IPS-20b (cell line): Measurements from ENCODE around the gene UNC79.

Experiments
- H3K27ac ChIP-seq: one replicate; pipeline ENCODE4 v1.5.1; 2013; ENCODE audit warnings: low read length
- H3K27me3 ChIP-seq: 2 replicates; pipeline ENCODE4 v1.6.1; 2013; ENCODE audit warnings: mild to moderate bottlenecking, low read length, inconsistent platforms; ENCODE audit not compliant: insufficient read depth
- H3K36me3 ChIP-seq: 2 replicates; pipeline ENCODE4 v1.6.1; 2013; ENCODE audit warnings: low read depth, mild to moderate bottlenecking, inconsistent platforms, low read length, moderate library complexity; ENCODE audit not compliant: insufficient read depth
- H3K4me1 ChIP-seq: 2 replicates; pipeline ENCODE4 v1.6.1; 2013; ENCODE audit warnings: mild to moderate bottlenecking, control low read depth, inconsistent platforms, low read length, moderate library complexity; ENCODE audit not compliant: insufficient read depth
- H3K4me3 ChIP-seq: 2 replicates; pipeline ENCODE4 v1.5.1; 2013; ENCODE audit warnings: mild to moderate bottlenecking, low read length, inconsistent platforms
- H3K9ac ChIP-seq: 2 replicates; pipeline ENCODE4 v1.6.1; 2013; ENCODE audit warnings: low read depth, mild to moderate bottlenecking, inconsistent platforms, low read length, moderate library complexity
- H3K9me3 ChIP-seq: 2 replicates; pipeline ENCODE4 v1.6.1; 2013; ENCODE audit warnings: mild to moderate bottlenecking, low read depth, low read length, inconsistent platforms; ENCODE audit not compliant: insufficient read depth

The UNC79 gene

GRCh38 chr14:93638790-93639189 is 208.1 kb downstream of the UNC79 start:
- H3K9ac ChIP-seq = no peak overlapping the region
- no peaks in the 10 kb centered on the region for H3K27me3 ChIP-seq
- H3K4me1 ChIP-seq = no peaks in the 10 kb centered on the region
- H3K36me3 ChIP-seq = no peaks in the 10 kb centered on the region
- no peak overlapping the region for H3K27ac ChIP-seq
- H3K9me3 ChIP-seq = no peaks in the 10 kb centered on the region
- H3K4me3 ChIP-seq = no peak overlapping the region

GRCh38 chr14:93643127-93643526 is 212.4 kb downstream of the UNC79 start:
- H3K27ac ChIP-seq = no peak overlapping the region
- no peaks in the 10 kb centered on the region for H3K36me3 ChIP-seq
- no peak overlapping the region for H3K4me3 ChIP-seq
- no peak overlapping the region for H3K9ac ChIP-seq
- no peaks in the 10 kb centered on the region for H3K4me1 ChIP-seq
- H3K9me3 ChIP-seq = no peaks in the 10 kb centered on the region
- no peaks in the 10 kb centered on the region for H3K27me3 ChIP-seq

DNA sequence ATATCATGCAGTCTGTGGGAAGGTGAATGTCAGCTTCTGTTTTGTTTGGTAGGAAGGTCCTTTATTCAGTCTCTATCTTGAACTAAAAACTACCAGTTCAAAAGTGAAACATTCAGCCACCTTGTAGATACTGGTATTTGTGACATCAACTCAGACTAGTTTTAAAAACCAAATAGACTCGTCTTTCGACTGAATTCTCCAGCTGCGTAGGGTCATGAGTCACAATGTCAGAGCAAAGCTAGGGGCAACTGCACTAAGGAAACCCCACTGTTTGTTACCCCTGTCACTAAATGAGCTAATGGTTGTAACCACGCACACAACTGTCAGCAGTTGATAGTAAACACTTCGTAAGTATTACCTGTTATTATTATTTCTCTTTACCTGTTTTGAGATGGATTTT is 212.9 kb downstream of the UNC79 start:
- no peak overlapping the region for H3K27ac ChIP-seq

GRCh38 chr14:93645200-93645599 is 214.5 kb downstream of the UNC79 start:
- H3K4me3 ChIP-seq = no peak overlapping the region
- H3K9me3 ChIP-seq = no peaks in the 10 kb centered on the region
- no peaks in the 10 kb centered on the region for H3K27me3 ChIP-seq
- no peaks in the 10 kb centered on the region for H3K36me3 ChIP-seq
- no peak overlapping the region for H3K27ac ChIP-seq
- no peaks in the 10 kb centered on the region for H3K4me1 ChIP-seq
- no peak overlapping the region for H3K9ac ChIP-seq

More for the DNA sequence above, 212.9 kb downstream of the UNC79 start:
- Histone ChIP-seq H3K4me1 (no peaks in the 10 kb centered on the region), H3K27me3 (no peaks in the 10 kb centered on the region), H3K9me3 (no peaks in the 10 kb centered on the region), H3K4me3 (no peak overlapping the region), H3K36me3 (no peaks in the 10 kb centered on the region), H3K9ac (no peak overlapping the region)

DNA sequence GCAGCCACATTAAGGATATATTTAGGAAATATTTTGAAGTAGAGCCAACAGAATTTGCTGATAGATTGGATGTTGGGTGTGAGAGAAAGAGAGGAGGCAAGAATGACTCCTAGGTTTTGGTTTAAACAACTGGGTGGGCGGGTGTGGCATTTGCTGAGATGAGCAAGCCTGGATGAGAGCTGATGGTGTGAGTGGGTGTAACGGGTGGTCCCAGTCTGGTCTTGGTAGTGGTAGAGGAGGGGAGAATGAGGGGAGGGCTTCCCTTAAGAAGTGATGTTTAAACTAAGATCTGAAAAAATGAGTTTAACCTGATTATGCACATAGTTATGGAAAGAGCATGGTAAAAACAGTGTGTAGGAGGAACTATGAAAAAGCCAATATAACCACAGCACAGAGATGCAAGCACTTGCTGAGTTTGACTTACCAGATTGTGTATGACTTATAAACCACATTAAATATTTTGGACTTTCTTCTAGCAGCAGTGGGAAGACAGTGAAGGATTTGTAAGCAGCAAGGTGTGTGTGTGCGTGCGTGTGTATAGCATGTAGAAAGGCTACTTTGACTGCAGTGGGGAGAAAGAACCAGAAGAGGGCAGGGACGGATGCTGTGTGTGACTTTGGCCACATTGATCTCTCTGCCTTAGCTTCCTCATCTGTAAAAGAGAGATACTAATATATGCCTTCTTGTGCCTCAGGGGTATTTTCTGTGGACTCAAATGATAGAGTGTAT is 217.9 kb downstream of the UNC79 start:
- no peaks in the 10 kb centered on the region for H3K4me1 ChIP-seq
- H3K9me3 ChIP-seq = no peaks in the 10 kb centered on the region
- H3K27ac ChIP-seq = no peak overlapping the region

GRCh38 chr14:93654599-93654998 is 223.9 kb downstream of the UNC79 start:
- Histone ChIP-seq H3K9ac (no peak overlapping the region), H3K9me3 (no peaks in the 10 kb centered on the region), H3K27me3 (no peaks in the 10 kb centered on the region), H3K4me3 (no peak overlapping the region), H3K36me3 (no peaks in the 10 kb centered on the region), H3K4me1 (peaks cover 9% of the 10 kb centered on the region; the same call in 1 of the 2 replicates), H3K27ac (no peak overlapping the region)

More for the DNA sequence above, 217.9 kb downstream of the UNC79 start:
- no peak overlapping the region for H3K4me3 ChIP-seq
- no peak overlapping the region for H3K9ac ChIP-seq
- H3K27me3 ChIP-seq = no peaks in the 10 kb centered on the region
- H3K36me3 ChIP-seq = no peaks in the 10 kb centered on the region

DNA sequence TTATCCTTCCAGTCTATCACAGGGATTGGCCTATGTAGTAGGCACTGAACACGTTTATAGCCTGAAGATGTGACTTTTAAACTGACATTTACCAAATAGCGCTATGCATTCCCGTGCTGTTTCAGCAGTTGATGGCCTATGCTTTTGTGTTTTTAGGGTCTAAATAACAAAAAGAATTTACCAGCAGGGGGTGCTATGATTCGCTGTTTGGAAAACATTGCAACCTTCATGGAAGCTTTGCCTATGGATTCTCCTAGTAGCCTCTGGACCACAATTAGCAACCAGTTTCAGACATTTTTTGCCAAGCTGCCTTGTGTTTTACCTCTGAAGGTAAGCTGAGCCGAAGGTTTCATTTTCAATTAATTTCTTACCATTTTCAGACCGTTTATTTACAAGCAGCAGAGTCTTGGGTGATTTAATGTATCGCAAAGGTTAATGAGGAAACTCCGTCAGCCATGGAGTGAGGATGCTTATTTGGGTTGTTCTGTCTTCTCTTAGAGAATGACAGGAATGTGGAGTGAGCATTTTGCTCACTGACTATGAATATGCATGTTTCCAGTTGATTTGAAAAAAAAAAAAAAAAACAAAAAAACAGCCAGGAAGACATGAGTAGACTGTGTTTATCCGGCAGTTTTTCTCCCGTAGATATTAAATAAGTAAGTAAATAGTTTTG is 224.5 kb downstream of the UNC79 start:
- peaks cover 9% of the 10 kb centered on the region; the same call in 1 of the 2 replicates for H3K4me1 ChIP-seq
- H3K4me3 ChIP-seq = no peak overlapping the region
- no peak overlapping the region for H3K9ac ChIP-seq

GRCh38 chr14:93657875-93658274 is 227.1 kb downstream of the UNC79 start:
- no peak overlapping the region for H3K9ac ChIP-seq
- H3K27me3 ChIP-seq = no peaks in the 10 kb centered on the region
- H3K4me3 ChIP-seq = no peak overlapping the region
- peaks cover 9% of the 10 kb centered on the region; the same call in 1 of the 2 replicates for H3K4me1 ChIP-seq
- H3K36me3 ChIP-seq = no peaks in the 10 kb centered on the region
- no peaks in the 10 kb centered on the region for H3K9me3 ChIP-seq
- no peak overlapping the region for H3K27ac ChIP-seq

More for the DNA sequence above, 224.5 kb downstream of the UNC79 start:
- Histone ChIP-seq H3K36me3 (no peaks in the 10 kb centered on the region), H3K27ac (no peak overlapping the region), H3K27me3 (no peaks in the 10 kb centered on the region), H3K9me3 (no peaks in the 10 kb centered on the region)

DNA sequence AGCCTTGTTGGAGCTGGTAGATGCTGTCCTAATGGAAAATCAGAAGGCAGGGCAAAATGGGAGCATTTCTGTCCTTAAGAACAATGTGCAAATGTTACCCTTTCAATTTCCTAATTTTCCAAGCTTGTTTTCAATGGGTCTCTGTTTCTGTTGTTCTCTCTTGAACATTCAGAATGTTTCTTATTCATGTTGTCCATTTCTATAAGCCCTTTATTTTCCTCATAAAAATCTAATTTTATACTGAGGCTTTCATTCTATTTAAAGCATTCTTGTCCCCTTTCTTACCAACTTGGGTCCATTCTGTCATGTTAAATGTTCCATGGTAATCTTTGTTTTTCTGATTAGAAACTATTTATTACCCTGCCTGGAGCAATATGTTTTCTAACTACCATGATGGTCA is 232.6 kb downstream of the UNC79 start:
- no peaks in the 10 kb centered on the region for H3K27me3 ChIP-seq
- H3K4me3 ChIP-seq = no peak overlapping the region
- H3K4me1 ChIP-seq = no peaks in the 10 kb centered on the region
- no peak overlapping the region for H3K27ac ChIP-seq
- no peak overlapping the region for H3K9ac ChIP-seq
- peaks cover 5% of the 10 kb centered on the region; the same call in 1 of the 2 replicates for H3K36me3 ChIP-seq
- H3K9me3 ChIP-seq = peaks cover 16% of the 10 kb centered on the region

DNA sequence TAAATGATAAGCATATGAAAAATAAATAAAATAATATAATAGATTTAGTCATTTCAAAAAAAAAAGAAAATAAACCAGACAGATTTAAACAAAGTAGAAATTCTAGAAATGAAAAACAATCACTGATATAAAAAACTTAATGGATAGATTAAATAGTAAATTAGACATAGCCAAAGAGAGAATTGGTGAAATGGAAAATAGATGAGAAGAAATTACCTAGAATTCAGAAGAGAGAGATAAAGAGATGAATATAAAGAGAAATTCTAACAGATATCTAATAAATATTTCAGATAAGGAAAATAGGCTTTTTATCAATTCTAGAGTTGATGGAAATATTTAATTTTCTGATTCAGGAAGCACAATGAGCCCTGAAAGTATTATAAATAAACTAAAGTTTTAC is 234.4 kb downstream of the UNC79 start:
- Histone ChIP-seq H3K36me3 (peaks cover 5% of the 10 kb centered on the region; the same call in 1 of the 2 replicates), H3K27ac (no peak overlapping the region), H3K4me1 (no peaks in the 10 kb centered on the region), H3K9ac (no peak overlapping the region), H3K27me3 (no peaks in the 10 kb centered on the region), H3K4me3 (no peak overlapping the region), H3K9me3 (peaks cover 16% of the 10 kb centered on the region)

DNA sequence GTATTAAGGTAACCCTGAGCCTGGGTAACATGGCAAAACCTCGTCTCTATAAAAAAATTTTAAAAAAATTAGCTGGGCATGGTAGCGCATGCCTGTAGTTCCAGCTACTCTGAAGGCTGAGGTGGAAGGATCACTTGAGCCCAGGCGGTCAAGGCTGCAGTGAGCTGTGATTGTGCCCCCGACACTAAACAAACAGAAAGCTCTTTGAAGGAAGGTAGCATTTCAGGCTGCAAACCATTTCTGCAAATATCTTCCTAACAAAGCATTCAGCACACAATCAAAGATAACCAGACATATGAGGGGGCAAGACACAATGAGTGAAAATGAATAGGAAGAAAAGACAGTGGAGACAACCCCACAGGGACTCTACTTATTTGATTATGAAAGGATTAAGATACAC is 238.9 kb downstream of the UNC79 start:
- peaks cover 13% of the 10 kb centered on the region for H3K9me3 ChIP-seq
- no peaks in the 10 kb centered on the region for H3K4me1 ChIP-seq
- no peaks in the 10 kb centered on the region for H3K27me3 ChIP-seq
- no peak overlapping the region for H3K9ac ChIP-seq
- H3K4me3 ChIP-seq = no peak overlapping the region
- H3K36me3 ChIP-seq = peaks cover 2% of the 10 kb centered on the region; the same call in 1 of the 2 replicates
- no peak overlapping the region for H3K27ac ChIP-seq

GRCh38 chr14:93674343-93674742 is 243.6 kb downstream of the UNC79 start:
- no peak overlapping the region for H3K9ac ChIP-seq
- no peak overlapping the region for H3K4me3 ChIP-seq
- no peak overlapping the region for H3K27ac ChIP-seq
- H3K9me3 ChIP-seq = no peaks in the 10 kb centered on the region
- no peaks in the 10 kb centered on the region for H3K36me3 ChIP-seq
- H3K4me1 ChIP-seq = peaks cover 4% of the 10 kb centered on the region; the same call in 1 of the 2 replicates
- H3K27me3 ChIP-seq = no peaks in the 10 kb centered on the region
